Middle frontal gyrus (tissue), 1 donor: Measurements from ENCODE around the gene NMBR.
"Not testable (repeated sequence)": the region's sequence is repeated elsewhere in the genome, so short reads cannot be mapped to it uniquely, and the experiment has no call there.

ENCODE experiments used
- DNase-seq: peaks from one replicate; pipeline ENCODE4 v3.0.0-alpha.2; 2015; ENCODE audit warnings: low spot score; ENCODE audit errors: extremely low spot score

Gene NMBR

DNA sequence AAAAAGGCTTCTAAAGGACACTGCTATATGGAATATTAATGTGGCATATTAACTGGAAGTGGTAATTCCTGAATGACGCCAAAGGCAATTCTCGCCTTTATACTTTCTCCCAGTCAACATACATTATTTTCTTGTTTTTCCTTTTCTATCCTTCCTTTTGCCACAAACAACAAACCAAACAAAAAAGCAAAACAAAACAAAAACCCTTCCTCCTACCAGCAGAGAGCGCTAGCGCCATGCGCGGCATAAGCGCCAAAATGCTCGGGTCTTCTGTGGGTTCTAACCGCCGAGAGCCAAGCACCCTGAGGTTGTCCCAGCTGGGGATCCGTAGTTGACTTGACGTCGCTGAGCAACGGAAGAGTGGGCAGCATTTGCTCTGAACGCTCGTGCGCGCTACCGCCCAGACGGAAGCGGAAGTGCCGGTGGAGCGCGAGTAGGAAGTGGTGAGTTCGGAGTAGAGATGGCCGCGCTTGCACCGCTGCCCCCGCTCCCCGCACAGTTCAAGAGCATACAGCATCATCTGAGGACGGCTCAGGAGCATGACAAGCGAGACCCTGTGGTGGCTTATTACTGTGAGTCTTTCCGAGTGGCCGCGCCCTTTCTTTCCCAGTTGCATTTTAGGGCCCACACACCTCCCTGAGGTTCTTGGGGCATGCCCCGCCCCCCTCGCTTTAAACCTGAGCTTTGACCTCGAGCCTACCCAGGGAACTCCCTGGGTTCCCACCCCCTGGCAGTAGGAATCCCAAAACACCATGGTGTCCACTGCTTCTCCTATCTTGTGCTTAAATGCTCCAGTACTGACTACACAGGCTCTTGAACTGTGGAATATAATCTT is at the start of gene NMBR, which contains the start of gene VTA1:
TSS of gene NMBR (minus strand) at position 295 of the 835 bp plus-strand sequence. CDS start 58,464 bp downstream, outside the sequence.
TSS of gene VTA1 (plus strand) at position 436 of the 835 bp plus-strand sequence. CDS start at position 461, 25 bp downstream.
- DNase-seq, result peak; percentile 99

DNA sequence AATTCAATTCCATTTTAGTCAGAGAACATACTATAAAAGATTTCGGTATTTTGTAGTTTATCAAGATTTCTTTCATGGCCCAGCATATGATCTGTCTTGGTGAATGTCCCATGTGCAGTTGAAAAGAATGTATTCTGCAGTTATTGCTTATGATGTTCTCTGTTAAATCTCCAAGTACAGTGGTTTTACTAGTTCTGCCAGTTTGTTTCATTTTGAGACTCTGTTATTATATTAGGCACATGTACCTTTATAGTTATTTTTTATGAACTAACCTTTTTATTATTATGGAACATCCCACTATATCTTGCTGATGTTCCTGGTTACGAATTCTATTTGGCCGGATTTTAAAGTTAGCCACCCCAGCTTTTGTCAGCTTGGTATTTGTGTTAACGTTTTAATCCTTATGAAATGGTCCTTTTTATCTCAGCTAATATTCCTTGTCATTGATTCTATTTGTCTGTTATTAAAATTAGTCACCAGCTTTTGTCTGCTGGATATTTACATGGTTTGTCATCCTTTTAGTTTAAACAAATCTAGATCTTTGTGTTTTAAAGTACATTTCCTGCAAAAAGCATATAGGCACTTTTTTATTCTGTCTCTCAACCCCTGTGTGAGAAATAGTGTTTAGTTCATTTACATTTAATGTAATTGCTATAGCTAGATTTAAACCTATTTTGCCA is 49.1 kb upstream of the NMBR start:
- DNase-seq, result no peak

DNA sequence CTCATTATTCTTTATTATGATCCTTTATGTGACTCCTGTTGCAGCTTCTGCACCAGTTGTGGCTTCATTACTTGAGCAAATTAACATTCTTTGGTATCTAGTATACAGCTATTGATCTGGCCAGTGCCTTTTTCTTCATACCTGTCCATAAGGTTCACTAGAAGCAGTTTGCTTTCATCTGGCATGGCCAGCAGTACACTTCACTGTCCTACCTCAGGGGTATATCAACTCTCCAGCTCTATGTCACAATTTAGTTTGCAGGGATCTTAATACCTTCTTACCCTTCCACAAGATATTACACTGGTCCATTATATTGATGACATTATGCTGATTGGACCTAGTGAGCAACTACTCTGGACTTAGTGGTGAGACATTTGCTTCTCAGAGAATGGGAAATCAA is 46.7 kb upstream of the NMBR start:
- no peak for DNase-seq

DNA sequence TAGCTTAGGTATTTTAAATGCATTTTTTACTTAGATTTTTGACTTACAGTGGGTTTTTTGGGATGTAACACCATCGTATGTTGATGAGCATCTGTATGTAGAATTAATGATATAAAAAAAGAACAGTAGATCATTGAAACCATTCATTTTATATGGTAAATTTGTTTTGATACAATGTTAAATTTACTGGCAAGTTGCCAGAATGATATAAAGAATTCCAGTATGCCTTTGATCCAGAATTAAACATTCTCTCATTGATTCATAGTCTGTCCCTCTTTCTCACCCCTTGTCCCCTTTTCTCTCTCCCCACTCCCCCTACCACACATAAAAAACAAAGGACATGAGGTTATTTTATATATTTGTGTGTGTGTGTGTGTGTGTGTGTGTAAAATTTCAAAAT is 45.4 kb upstream of the NMBR start:
- no peak for DNase-seq

DNA sequence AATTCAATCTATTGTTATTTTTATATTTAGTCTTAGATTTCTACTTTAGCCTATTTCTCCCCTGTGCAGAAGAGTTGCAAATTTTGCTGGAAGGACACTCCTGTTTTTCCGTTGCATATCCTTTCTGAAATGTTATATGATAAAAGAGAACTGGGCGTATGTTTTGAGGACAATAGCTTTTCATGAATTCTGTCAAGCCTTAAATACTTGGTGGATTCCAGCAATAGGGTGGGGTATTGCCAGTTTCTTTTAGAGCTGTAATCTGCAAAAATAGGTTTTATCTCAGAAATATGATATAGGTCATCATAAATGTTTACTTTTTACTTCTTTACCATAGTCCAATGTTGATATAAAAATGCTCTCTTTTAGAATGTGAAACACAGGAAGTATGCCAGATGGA is 42.1 kb upstream of the NMBR start:
- DNase-seq, result no peak

DNA sequence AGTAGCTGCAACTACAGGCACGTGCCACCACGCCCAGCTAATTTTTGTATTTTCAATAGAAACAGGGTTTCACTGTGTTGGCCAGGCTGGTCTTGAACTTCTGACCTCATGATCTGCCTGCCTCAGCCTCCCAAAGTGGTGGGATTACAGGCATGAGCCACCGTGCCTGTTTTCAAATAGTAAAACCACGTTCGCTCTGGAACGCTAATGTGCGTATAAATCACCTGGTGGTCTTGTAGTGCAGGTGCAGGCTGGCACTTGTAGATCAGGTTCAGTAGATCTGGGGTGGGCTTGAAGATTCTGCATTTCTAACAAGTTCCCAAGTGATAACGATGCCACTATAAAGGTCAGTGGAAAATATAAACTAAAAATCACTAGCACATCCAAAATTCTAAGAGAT is 41.4 kb upstream of the NMBR start:
- not testable (repeated sequence) for DNase-seq

DNA sequence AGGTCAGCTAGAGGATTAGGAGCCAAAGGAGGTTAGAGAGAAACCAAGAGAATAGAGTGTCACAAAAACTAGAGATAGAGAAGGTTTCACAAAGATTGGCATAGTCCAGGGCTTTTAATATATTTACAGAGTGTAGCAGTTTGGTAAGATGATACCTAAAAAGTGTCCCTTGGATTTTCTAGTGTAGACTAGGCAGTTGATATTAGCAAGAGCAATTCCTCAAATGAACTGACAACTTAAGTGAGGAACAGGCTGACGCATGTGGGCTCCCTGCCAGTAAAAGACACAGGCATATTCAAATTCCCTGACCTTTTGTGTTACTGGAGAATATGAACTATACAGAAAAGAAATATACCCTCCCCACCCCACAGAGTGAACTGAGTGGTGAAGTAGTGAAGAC is 40.3 kb upstream of the NMBR start:
- no peak for DNase-seq

DNA sequence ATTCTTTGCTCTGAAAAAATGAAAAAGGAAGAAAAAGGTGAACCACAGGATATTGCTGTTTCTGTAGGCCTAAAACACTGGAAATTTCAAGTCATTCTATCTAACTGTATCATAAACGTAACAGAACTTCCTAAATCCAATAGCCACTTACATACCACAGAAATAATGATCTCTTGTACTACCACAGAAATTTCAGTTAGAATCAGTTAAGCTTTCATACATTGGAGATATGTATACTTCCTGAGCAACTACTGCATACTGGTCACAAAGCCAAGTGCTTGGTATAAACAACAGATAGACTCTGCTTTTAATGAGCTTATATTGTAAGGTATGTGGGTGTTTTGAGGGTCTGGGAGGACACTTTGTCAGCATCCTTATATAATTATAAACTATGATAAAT is 38.7 kb upstream of the NMBR start:
- DNase-seq, result no peak

DNA sequence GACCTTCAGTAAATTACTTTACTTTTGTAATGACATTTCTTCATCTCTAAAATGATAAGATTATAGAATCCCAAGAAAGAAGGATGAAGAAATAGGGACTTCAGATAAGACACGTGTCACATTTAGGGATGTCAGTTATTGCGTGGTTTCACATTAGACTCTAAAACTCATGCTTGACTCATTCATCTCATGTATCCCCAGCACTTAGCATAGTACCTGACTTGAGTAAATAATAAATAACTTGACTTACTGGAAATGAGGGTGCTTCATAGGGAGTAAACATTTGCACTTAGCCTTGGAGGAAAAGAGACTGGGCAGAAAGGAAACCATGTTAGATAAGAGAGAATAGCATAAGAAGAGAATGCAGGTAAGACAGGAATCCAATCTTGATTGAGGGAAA is 37.4 kb upstream of the NMBR start:
- no peak for DNase-seq

DNA sequence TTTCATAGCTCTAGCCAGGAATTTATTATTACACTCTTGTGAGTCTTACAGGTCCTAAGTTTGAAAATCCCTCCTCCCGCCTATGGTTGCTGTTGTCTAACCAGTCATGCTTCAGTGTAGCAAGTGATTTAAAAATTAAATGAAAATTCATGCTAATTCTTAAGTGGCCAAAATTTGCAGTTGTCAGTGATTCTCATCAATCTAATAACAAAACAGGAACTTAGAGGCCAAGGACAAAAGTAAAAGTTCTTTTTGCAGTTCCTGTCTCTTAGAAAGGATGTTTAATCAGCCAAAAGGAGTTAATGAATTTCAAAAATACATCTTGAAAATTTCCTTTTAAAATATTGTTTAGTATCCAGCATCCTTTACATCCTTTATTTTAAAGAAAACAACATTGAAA is 36.4 kb upstream of the NMBR start:
- no peak for DNase-seq

DNA sequence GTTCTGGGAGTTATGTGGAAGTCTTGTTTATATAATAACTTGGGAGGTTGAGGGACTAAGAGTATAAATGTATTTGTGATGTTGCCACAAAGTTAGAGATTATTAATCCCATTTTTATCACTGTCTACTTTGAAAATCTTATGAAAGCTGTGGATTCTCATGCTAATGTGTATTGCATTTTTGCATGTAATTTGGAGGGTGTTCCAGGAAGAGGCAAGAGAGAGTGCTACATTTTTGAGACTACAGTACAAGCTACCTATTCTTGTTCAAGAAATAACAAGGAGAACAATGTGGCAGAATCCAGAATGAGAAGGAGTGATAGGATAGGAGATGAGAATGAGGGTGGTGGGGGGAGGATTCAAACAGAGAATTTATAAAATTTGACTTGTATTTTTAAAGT is 35.1 kb upstream of the NMBR start:
- no peak for DNase-seq

DNA sequence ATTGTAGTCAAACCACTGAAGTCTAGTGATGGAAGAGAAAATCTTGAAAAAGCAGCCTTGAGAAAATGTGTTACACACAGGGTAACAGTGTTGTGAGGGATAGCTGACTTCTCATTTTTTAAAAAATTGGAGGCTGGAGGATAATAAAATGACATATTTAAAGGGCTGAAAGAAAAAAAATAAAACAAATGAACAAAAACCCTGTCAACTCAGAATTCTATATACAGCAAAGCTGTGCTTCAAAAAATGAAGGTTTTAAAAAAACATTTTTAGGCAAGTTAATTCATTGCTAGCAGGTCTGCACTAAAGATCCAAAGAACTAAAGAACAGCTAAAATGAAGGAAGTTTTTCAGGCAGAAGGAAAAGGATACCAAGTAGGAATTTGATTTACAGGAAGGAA is 31.2 kb upstream of the NMBR start:
- no peak for DNase-seq

DNA sequence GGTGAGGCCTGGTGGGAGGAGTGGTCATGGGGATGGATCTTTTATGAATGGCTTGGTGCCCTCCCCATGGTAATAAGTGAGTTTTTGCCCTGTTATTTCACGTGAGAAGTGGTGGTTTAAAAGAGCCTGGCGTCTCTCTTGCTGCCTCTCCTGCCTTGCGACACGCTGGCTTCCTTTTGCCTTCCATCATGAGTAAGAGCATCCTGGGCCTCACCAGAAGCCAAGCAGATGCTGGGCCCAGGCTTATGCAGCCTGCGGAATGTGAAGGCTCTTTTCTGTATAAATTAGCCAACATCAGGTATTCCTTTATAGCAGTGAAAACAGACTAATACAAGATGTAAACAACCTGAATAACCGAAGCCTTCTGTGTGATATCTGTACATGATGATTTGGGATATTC is 27.8 kb upstream of the NMBR start:
- DNase-seq, result no peak

DNA sequence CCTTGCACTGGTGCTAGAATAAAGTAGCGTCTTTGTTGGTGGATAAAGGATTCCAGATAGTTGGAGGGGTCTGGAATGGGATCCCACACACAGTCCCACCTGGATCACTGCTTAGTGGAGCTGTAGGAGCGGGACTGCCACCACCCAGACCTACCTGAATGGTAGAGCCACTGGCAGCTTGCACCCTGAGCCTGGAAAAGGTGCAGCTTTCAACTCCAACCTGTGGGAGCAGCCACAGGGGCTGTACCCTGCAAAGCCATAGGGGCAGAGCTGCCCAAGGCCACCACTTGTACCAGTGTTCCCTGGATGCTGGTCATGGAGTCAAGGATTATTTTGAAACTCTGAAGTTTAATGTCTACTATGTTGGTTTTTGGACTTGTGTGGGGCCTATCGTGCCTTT is 27.1 kb upstream of the NMBR start:
- no peak for DNase-seq

DNA sequence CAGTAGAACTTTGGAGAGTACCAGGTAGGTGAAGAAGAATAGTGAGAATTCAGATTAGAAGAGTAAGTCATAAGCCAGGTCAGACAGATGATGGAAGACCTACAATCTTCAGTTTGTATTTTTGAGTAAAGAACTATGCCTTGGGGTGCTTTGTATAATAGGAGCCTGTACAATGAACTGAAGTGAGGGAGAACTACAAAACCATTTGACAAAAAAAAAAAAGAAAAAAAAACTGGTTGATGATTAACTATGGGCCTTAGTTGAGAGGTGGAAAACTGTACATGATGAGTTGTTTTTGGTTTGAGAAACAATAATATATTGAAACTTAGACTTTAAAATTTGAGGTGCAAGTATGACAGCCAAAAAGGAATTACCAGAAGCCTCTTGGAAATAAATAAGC is 25.8 kb upstream of the NMBR start:
- no peak for DNase-seq

DNA sequence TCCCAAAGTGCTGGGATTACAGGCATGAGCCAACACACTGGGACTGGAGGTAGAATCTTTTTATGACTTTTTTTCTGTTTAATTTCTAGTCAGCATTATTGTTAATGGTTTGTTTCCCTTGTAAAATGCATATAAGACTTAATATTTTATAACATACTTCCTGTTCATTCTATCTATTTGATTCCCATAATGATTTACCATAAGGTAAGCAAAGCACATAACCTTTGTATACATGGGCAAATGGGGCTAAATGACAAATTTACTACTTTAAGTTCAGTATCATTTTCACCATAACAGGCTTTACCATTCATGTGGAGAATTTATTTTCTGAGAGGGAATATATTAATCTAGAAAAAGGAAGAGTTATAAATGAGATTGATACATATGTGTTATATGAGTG is 24.4 kb upstream of the NMBR start:
- DNase-seq, result no peak

DNA sequence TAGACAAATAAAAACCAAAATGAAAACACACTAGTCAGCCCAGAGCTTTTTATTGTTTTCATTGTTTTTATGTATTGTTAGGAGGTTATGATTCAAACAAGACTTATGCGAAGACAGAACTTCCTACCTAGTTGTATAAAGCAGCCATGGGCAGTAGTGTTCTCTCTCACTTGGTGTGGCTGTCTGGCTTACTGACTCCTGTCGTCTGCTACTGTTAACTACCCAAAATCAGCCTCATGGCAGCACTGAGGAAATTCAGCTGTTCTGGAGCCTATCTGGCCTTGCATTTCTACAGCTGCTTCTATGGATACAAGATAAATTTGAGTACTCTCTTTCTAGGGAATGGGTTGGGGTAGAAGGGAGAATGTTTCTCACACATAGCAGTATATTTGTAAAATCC is 20.6 kb upstream of the NMBR start:
- DNase-seq, result no peak

DNA sequence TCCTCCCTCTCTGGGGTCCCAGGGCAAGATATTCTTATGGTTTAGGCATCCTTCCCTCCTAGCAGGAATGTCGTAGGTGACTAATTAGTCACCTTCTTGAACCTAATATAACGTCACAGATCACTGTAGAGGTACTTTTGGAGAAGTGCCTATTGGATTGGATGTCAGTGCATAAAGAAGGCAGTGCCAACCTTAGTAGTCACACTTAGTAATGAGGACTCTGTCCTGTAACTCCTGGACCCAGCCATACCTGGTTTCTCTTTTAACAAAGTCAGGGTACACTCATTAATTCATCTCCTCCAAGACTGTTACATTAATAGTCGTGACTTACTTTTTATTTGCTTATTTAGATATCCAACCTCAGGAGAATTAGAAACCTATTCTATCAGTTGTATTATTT is 20.1 kb upstream of the NMBR start:
- no peak for DNase-seq

DNA sequence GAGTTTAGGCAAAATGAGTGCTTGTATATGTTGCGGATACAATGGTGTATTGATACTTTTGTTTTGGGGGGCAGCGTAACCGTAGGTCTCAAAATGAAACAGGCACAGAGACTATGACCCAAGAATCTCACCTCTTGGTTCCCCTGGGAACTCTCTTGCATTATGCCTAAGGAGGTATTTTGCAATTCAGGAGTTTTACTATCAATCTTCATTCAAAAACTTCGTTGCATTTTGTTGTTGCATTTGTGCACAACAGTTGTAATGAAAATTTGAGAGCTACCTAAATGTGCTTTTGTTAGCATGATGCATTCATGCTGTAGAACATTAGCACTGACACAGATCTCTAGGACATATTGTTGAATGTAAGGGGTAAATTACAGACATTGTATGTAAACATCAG is 18.3 kb upstream of the NMBR start:
- DNase-seq, result no peak

DNA sequence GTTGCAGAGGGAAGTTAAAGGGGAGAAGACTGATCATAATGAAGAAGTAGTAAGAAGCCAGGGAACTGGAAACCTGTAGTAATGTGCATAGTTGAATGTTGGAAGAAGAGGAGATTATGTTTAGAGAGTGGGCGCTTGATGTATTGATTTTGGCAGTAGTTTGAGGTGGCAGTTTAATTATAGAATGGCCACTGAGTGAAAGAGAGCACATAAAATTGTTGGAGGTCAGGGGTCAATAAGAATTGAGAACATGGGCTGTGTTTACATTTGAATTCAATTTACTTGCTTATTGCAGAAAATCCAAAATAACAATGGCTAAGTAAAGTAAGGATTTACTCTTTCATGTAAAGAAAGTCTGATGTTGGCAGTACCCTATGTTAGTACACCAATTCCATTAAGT is 15.9 kb upstream of the NMBR start:
- DNase-seq, result no peak

DNA sequence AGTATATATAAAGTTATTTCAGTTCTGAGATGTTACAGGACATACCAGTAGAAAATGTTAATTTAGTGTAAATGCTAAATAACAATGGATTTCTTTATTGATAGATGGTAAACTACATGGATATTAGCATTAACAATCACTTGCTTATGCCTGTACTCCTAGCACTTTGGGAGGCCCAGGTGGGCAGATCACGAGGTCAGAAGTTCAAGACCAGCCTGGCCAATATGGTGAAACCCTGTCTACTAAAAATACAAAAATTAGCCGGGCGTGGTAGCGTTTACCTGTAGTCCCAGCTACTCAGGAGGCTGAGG is 9.8 kb upstream of the NMBR start:
- not testable (repeated sequence) for DNase-seq

DNA sequence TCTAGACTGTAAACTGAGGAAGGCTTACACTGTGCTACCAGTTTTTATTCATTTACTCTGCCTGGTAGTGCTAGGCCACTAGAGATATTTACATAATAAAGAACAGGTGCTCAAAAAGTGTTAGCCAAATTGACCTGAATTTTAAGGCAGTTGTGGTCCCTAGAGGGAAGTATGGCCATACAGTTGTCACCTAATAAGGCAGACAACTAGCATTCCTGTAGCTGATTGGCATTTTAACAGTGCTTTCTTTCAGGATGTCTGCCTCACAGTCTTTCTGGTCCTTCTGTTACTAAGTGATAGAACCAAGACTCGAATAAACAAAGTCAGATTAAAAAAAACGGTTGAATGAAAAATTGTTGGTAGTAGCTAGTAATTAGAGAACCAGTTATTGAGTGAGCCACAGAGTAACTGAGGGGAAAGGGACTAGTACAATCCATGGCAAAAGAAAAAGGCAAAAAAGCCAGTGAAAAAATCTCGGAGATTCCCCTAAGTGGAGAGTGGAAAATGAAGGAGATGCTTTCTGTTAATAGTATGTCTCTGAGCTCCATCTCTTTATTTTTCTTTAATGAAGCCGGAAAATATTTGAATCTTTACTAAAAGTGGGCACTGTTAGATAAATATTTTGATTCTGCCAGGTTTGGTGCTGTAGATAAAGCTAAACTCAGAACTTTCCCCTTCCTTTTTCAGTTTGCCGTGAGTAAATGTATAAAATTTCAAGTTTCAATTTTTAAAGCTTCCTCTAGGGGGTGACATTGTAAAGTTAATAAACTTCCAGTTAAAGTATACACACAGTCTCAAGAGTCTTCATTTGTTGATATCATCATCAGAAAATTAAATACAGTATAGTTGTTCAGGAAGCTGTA is 9.2 kb upstream of the NMBR start:
- no peak for DNase-seq
